HepG2 (cell line): Measurements from ENCODE around the gene FAM234B. TPM values are rescaled to one million over a fixed set of nuclear protein-coding genes. Genes with fewer than 3 reads are reported as not detected.
A peak's percentile ranks its signal among the peaks of the same experiment; 100 is the strongest.

Experiments used
- ATAC-seq: fragments of 200-7000 bp; cut with Tn5 transposase; 3 replicates; pipeline ENCODE4 v1.9.1; 2020; ENCODE audit warnings: mild to moderate bottlenecking, moderate library complexity
- BruUV-seq: library from RNA; stranded (reverse); fragments of 400-500 nt; replicated peaks from 2 replicates; lab custom pipeline; 2021; lab: Mats Ljungman, UMichigan
- CTCF ChIA-PET: fragments of 300-600 bp; formaldehyde crosslinking; extraction: SDS; loops from one replicate; lab custom pipeline; 2021; ENCODE audit warnings: low total read pairs, inconsistent platforms, low intra/inter-chr PET ratio; lab: Yijun Ruan, JAX
- POLR2A ChIA-PET: fragments of 350-600 bp; sonication (Branson Sonifier 250); formaldehyde crosslinking; loops from one replicate; lab custom pipeline; 2020; ENCODE audit warnings: antibody characterized with exemption, inconsistent platforms; lab: Yijun Ruan, JAX
- DNase-seq: peaks from one replicate; pipeline ENCODE4 v3.0.0-alpha.2; 2015; ENCODE audit warnings: low spot score
- FAIRE-seq: peaks from 3 replicates; lab custom pipeline; 2011; peaks lifted over from hg19 to GRCh38; lab: Jason Lieb, UNC
- H2AFZ ChIP-seq: one replicate; pipeline ENCODE4 v1.6.1; 2011; ENCODE audit warnings: low read length, inconsistent platforms
- H3K27ac ChIP-seq: fragments of 300-600 bp; 3 replicates; pipeline ENCODE4 v1.8.0; 2011; ENCODE audit warnings: mixed run types, mild to moderate bottlenecking, mixed read lengths, low read length, inconsistent platforms; ENCODE audit not compliant: insufficient read depth; ENCODE audit errors: extremely low read length
- H3K27me3 ChIP-seq, 2 experiments: fragments of 200-600 bp in 1 of 2; 2 replicates in 1 of 2; 3 replicates in 1 of 2; pipeline versions ENCODE4 v1.6.0 to v1.8.0; 2011; ENCODE audit warnings: low read length in 2 of 2, mild to moderate bottlenecking in 2 of 2, moderate library complexity in 2 of 2, inconsistent platforms in 1 of 2; ENCODE audit not compliant: insufficient read depth in 2 of 2, control insufficient read depth in 1 of 2
- H3K36me3 ChIP-seq, 2 experiments: fragments of 200-600 bp in 1 of 2; replicated peaks in 1 of 2; 2 replicates in 1 of 2; 3 replicates in 1 of 2; pipeline versions ENCODE4 v1.5.1 to v1.8.0; 2011; ENCODE audit warnings: low read length in 2 of 2, inconsistent platforms in 1 of 2; ENCODE audit not compliant: insufficient read depth in 2 of 2, control insufficient read depth in 1 of 2
- H3K4me1 ChIP-seq: 2 replicates; pipeline ENCODE4 v1.5.1; 2012; ENCODE audit warnings: low read length, inconsistent platforms; ENCODE audit not compliant: insufficient read depth
- H3K4me2 ChIP-seq: 2 replicates; pipeline ENCODE4 v1.6.0; 2011; ENCODE audit warnings: low read depth, low read length, inconsistent platforms
- H3K4me3 ChIP-seq, 3 experiments: fragments of 200-600 bp in 1 of 3; sonication (generic), shearing (Covaris generic) in 1 of 3; replicated peaks in 1 of 3; 2 replicates each; pipeline ENCODE4 v1.5.1; 2011 to 2016; ENCODE audit warnings: low read length in 3 of 3, inconsistent platforms in 2 of 3, low read depth in 2 of 3, mild to moderate bottlenecking in 2 of 3, control low read depth in 1 of 3, mixed read lengths in 1 of 3; ENCODE audit not compliant: insufficient read depth in 1 of 3
- H3K79me2 ChIP-seq: one replicate; pipeline ENCODE4 v1.6.1; 2011; ENCODE audit warnings: low read length, inconsistent platforms; ENCODE audit not compliant: insufficient read depth
- H3K9ac ChIP-seq: 2 replicates; pipeline ENCODE4 v1.6.0; 2011; ENCODE audit warnings: mild to moderate bottlenecking, low read depth, low read length, inconsistent platforms; ENCODE audit not compliant: insufficient read depth
- H3K9me3 ChIP-seq: 2 replicates; pipeline ENCODE4 v1.5.1; 2012; ENCODE audit warnings: mild to moderate bottlenecking, low read length
- H4K20me1 ChIP-seq: 2 replicates; pipeline ENCODE4 v1.6.0; 2011; ENCODE audit warnings: inconsistent platforms, mild to moderate bottlenecking, low read length, moderate library complexity; ENCODE audit not compliant: insufficient read depth
- ARID4A ChIP-seq: sonication (generic); formaldehyde crosslinking; IDR thresholded peaks from 2 replicates; pipeline ENCODE4 v1.5.0; 2020; ENCODE audit warnings: mild to moderate bottlenecking, missing genetic modification reagents, borderline replicate concordance
- ASH2L ChIP-seq: fragments of 300-600, 200-600 bp; sonication (generic); IDR thresholded peaks from 2 replicates; pipeline ENCODE4 v1.7.0; 2017; ENCODE audit warnings: low read depth, mild to moderate bottlenecking, moderate library complexity, mixed read lengths, low read length; ENCODE audit not compliant: insufficient read length
- CHD2 ChIP-seq: IDR thresholded peaks from 2 replicates; pipeline ENCODE4 v1.6.1; 2011; ENCODE audit warnings: low read depth, low read length, improper control_type of control experiment
- FOXP4 ChIP-seq: sonication (generic); formaldehyde crosslinking; IDR thresholded peaks from 2 replicates; pipeline ENCODE4 v1.4.0; 2020; ENCODE audit warnings: missing genetic modification reagents
- NR3C1 ChIP-seq: sonication (generic); formaldehyde crosslinking; IDR thresholded peaks from 2 replicates; pipeline ENCODE4 v1.4.0; 2020; ENCODE audit warnings: missing genetic modification reagents
- PLRG1 ChIP-seq: fragments of 450-650 bp; conservative IDR thresholded peaks from 2 replicates; pipeline ENCODE4 v1.6.1; 2016
- ZFP82 ChIP-seq: sonication (generic); formaldehyde crosslinking; IDR thresholded peaks from 2 replicates; pipeline ENCODE4 v1.5.1; 2020; ENCODE audit warnings: mild to moderate bottlenecking, missing genetic modification reagents, borderline replicate concordance
- ZNF747 ChIP-seq: sonication (generic); formaldehyde crosslinking; IDR thresholded peaks from 2 replicates; pipeline ENCODE4 v1.8.1; 2023; ENCODE audit warnings: missing genetic modification reagents, mild to moderate bottlenecking, borderline replicate concordance
- ZNF777 ChIP-seq: sonication (generic); formaldehyde crosslinking; IDR thresholded peaks from 2 replicates; pipeline ENCODE4 v1.4.0; 2020; ENCODE audit warnings: missing genetic modification reagents
- WGBS: methylation state at CpG from one replicate; pipeline ENCODE4 v1.1.6; 2017; ENCODE audit warnings: low lambda C conversion rate; 5-methylcytosine and 5-hydroxymethylcytosine counted together
- in situ Hi-C: cut with HindIII; loops from 2 replicates; pipeline ENCODE4 v1.10.0; 2017; ENCODE audit warnings: low pct_unique_long_range_greater_than_20kb; ENCODE audit not compliant: extremely low pct_ligation_motif_present
- intact Hi-C: fragments of 100-400 bp; cut with micrococcal nuclease; formaldehyde crosslinking; loops from one replicate; pipeline ENCODE4 v1.10.0; 2022; ENCODE audit not compliant: unreplicated experiment
- polyA plus RNA-seq, 8 experiments: library from polyadenylated mRNA; depleted of rRNA in 3 of 8; stranded (reverse) in 7 of 8; unstranded in 1 of 8; fragments of >200 nt; fragmentation: Illumina TruSeq in 4 of 8; extraction: Trizol in 4 of 8; gene quantifications; 2 replicates each; pipeline versions ENCODE4 v1.2.1 to v1.2.3, GENCODE V29; 2011 to 2016; ENCODE audit warnings: low read depth in 4 of 8, missing spikeins in 1 of 8, mixed read lengths in 1 of 8; ENCODE audit not compliant: insufficient read depth in 1 of 8
- total RNA-seq, 5 experiments: library from RNA; depleted of rRNA; stranded (reverse); fragments of >200 nt; fragmentation: Illumina TruSeq; extraction: Trizol; gene quantifications; 2 replicates each; pipeline ENCODE4 v1.2.3, GENCODE V29; 2016; ENCODE audit warnings: low read depth in 1 of 5
- TF ChIP-seq, protein P1 (sequence below): sonication (generic); formaldehyde crosslinking; IDR thresholded peaks from 2 replicates; pipeline ENCODE4 v1.5.0; 2020; ENCODE audit warnings: mild to moderate bottlenecking, missing genetic modification reagents, moderate library complexity
- TF ChIP-seq, protein P2 (sequence below): sonication (generic); formaldehyde crosslinking; IDR thresholded peaks from 2 replicates; pipeline ENCODE4 v1.8.0; 2022; ENCODE audit warnings: missing genetic modification reagents, low read depth, mild to moderate bottlenecking, borderline replicate concordance

FAM234B gene
- total and polyA plus RNA-seq, 2 of the 13 experiments (the other 11 are each of a cell fraction or from before 2014, with no cell fraction given), result 7.8 to 13.8 TPM

GRCh38 chr12:13000925-13001774 lies 43.0 kb upstream of the FAM234B start:
- no peaks in the 10 kb centered on the region for H3K36me3 ChIP-seq
- H3K27ac ChIP-seq, result peak overlapping the region; percentile 45
- ChIA-PET CTCF (interaction anchor here (1.2 kb wide), 1 partner anchor 85 kb away, joined by 5 read pairs; no protein-coding TSS in a partner anchor), POLR2A (no interaction called here)
- intact Hi-C loops (loop anchor here (2.0 to 5.0 kb wide), 2 partner anchors 78 to 101 kb away; partner anchors contain the start of gene GSG1), in situ Hi-C loops (no loop called here)
- H3K79me2 ChIP-seq, result peaks cover 3% of the 10 kb centered on the region
- peak; percentile 58 for ATAC-seq
- no peaks in the 10 kb centered on the region for H3K9me3 ChIP-seq
- peaks cover 4% of the 10 kb centered on the region; the same call in 1 of the 2 replicates for H4K20me1 ChIP-seq
- FAIRE-seq, result no peak
- peak overlapping the region; percentile 96 for H3K4me2 ChIP-seq
- H2AFZ ChIP-seq, result no peak overlapping the region
- no TSS peak for BruUV-seq
- H3K4me1 ChIP-seq, result peaks cover 32% of the 10 kb centered on the region
- H3K27me3 ChIP-seq, result no peaks in the 10 kb centered on the region; a peak in 1 of 5 replicates
- WGBS, result 4% methylated on average over 12 of the region's 82 CpGs
- H3K4me3 ChIP-seq, result peak overlapping the region; percentile 66 to 84 (median 74)
- peak overlapping the region; percentile 58 for H3K9ac ChIP-seq
- peak; percentile 23 for DNase-seq
- TF ChIP-seq, protein P1, sequence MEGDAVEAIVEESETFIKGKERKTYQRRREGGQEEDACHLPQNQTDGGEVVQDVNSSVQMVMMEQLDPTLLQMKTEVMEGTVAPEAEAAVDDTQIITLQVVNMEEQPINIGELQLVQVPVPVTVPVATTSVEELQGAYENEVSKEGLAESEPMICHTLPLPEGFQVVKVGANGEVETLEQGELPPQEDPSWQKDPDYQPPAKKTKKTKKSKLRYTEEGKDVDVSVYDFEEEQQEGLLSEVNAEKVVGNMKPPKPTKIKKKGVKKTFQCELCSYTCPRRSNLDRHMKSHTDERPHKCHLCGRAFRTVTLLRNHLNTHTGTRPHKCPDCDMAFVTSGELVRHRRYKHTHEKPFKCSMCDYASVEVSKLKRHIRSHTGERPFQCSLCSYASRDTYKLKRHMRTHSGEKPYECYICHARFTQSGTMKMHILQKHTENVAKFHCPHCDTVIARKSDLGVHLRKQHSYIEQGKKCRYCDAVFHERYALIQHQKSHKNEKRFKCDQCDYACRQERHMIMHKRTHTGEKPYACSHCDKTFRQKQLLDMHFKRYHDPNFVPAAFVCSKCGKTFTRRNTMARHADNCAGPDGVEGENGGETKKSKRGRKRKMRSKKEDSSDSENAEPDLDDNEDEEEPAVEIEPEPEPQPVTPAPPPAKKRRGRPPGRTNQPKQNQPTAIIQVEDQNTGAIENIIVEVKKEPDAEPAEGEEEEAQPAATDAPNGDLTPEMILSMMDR, result peak; percentile 47
- no peak for TF ChIP-seq CHD2
- TF ChIP-seq, protein P2, sequence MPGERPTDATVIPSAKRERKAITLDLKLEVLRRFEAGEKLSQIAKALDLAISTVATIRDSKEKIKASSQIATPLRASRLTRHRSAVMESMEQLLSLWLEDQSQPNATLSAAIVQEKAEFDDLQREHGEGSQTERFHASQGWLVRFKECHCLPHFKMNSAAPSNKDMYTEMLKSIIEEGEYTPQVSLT (CRISPR knock-in tag), result no peak
- TF ChIP-seq ZFP82 (CRISPR knock-in tag), result peak; percentile 28; the same call in 1 of the 2 replicates
- peak; percentile 46 for TF ChIP-seq ASH2L
- no peak for TF ChIP-seq PLRG1
- TF ChIP-seq ARID4A, result no peak
- TF ChIP-seq NR3C1 (CRISPR knock-in tag), result no peak
- peak; percentile 95 for TF ChIP-seq ZNF777
- no peak for TF ChIP-seq ZNF747 (CRISPR knock-in tag)
- TF ChIP-seq FOXP4, result no peak
